ENCODE data around the gene YTHDC1. TPM values are rescaled to one million over a fixed set of nuclear protein-coding genes. Genes with fewer than 3 reads are reported as not detected.

Gene YTHDC1
- total and polyA plus RNA-seq, 2 of the 4 experiments (the other 2 are of a cell fraction), result 31.9 to 32.7 TPM

DNA sequence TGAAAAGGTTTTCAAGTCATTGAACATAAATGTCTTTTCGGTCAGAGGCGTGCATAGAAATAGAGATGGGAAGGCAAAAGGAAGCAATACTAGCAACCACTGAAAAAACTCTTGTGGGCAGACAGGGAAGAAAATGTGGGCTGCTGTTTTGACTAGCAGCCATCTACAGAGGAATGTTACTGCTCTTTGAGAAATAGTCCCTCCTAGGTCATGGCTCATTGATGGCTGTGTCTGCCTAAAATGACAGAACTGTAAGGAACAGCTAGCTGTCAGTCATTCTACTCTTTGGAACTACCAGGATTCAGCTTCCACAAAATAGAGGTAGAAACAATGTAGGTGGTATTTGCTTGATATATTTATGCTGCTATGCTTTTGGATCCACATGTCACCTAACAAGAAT lies 77.5 kb downstream of the YTHDC1 start:
- Histone ChIP-seq H2AK9ac (replicated peaks; ENCODE audit: low read depth, low read length, poor library complexity) (no peak overlapping the region), H2BK15ac (ENCODE audit: low read depth, low read length) (no peak overlapping the region), H3K4ac (ENCODE audit: low read depth, low read length) (no peak overlapping the region), H3K27me3 (ENCODE audit: control insufficient read depth, insufficient read depth, low read length) (no peaks in the 10 kb centered on the region), H3K4me2 (ENCODE audit: low read depth, low read length) (peak overlapping the region; percentile 92), H2AFZ (replicated peaks; ENCODE audit: low read length, poor library complexity) (no peak overlapping the region), H3K9ac (ENCODE audit: low read depth, low read length) (peak overlapping the region; percentile 68; the same call in 1 of the 2 replicates), H2BK5ac (ENCODE audit: low read depth, low read length, poor library complexity, severe bottlenecking) (no peak overlapping the region), H3K4me3 (ENCODE audit: insufficient read depth, low read depth, low read length) (peak overlapping the region; percentile 54), H2BK20ac (ENCODE audit: low read depth, low read length) (no peak overlapping the region), H4K91ac (ENCODE audit: insufficient read depth, low read depth, low read length) (no peak overlapping the region), H3K36me3 (ENCODE audit: control insufficient read depth, insufficient read depth, low read length) (no peaks in the 10 kb centered on the region), H2AK5ac (ENCODE audit: low read depth, low read length) (no peak overlapping the region), H3K56ac (ENCODE audit: extremely low read depth, insufficient read depth, low read length) (no peak overlapping the region), H3K79me1 (ENCODE audit: low read depth in 1 of 2, low read length in 2 of 2) (no peaks in the 10 kb centered on the region), H3K18ac (ENCODE audit: low read depth, low read length) (no peak overlapping the region), H4K8ac (ENCODE audit: low read depth in 2 of 2, low read length in 2 of 2) (no peak overlapping the region), H2BK120ac (ENCODE audit: low read depth, low read length) (no peak overlapping the region), H3K9me1 (ENCODE audit: insufficient read depth, low read length) (no peaks in the 10 kb centered on the region), H4K20me1 (ENCODE audit: insufficient read depth, low read length) (no peaks in the 10 kb centered on the region), H3K4me1 (ENCODE audit: control insufficient read depth, insufficient read depth, low read length) (0 out of 2 replicates have a peak, but pooled peaks cover 3% of the 10 kb centered on the region), H3K14ac (replicated peaks; ENCODE audit: low read depth, low read length) (no peak overlapping the region), H4K5ac (ENCODE audit: low read depth, low read length) (no peak overlapping the region; the same call in 1 of the 2 replicates), H3K27ac (ENCODE audit: insufficient read depth, low read length) (no peak overlapping the region), H3K9me3 (ENCODE audit: control insufficient read depth, insufficient read depth, low read length) (no peaks in the 10 kb centered on the region), H3K23ac (ENCODE audit: low read depth, low read length) (no peak overlapping the region)
- POLR2A ChIA-PET (ENCODE audit: unreplicated experiment), result no interaction called here
- TF ChIP-seq NFE2L2 (IDR thresholded peaks at IDR 0.05; ENCODE audit: low read depth, low read length), result no peak
- ATAC-seq (ENCODE audit: low read depth) (peak; percentile 37), DNase-seq (peak; percentile 5)
- BruUV-seq (replicated peaks), result no TSS peak
- CTCF ChIA-PET, result interaction anchor here (0.6 to 2.4 kb wide), 11 partner anchors 16 to 111 kb away, joined by 3 to 27 read pairs (median 4); no protein-coding TSS in a partner anchor
- intact Hi-C loops (cut with micrococcal nuclease) (loop anchor here (1.0 to 2.0 kb wide), 3 partner anchors 76 to 226 kb away; no protein-coding TSS in a partner anchor), in situ Hi-C loops (cut with MboI; ENCODE audit: low sequenced_read_pairs) (loop anchor here (5.0 to 25.0 kb wide), 3 partner anchors 105 to 890 kb away; no protein-coding TSS in a partner anchor), dilution Hi-C loops (cut with HindIII; ENCODE audit: low sequenced_read_pairs, unreplicated experiment) (no loop called here)
- WGBS, 2 experiments (ENCODE audit: extremely low coverage in 2 of 2, insufficient read length in 1 of 2), result no CpG with 5 or more reads among the region's 2 CpGs

Data from IMR-90 (cell line).